ENCODE measurements around the gene SPATA20.
A peak's percentile ranks its signal among the peaks of the same experiment; 100 is the strongest.

The SPATA20 gene

GRCh38 chr17:50539762-50540559, 7.0 kb upstream of the SPATA20 start:
- Histone ChIP-seq H3K9ac (ENCODE audit: low read length) (no peak overlapping the region), H4K20me1 (ENCODE audit: insufficient read depth, low read length) (no peaks in the 10 kb centered on the region), H3K27ac (ENCODE audit: low read length) (no peak overlapping the region), H3K79me2 (ENCODE audit: low read length) (no peaks in the 10 kb centered on the region), H3K9me3 (ENCODE audit: insufficient read depth, low read length) (no peaks in the 10 kb centered on the region), H3K4me3 (ENCODE audit: low read length) (no peak overlapping the region), H3K4me2 (ENCODE audit: low read length) (no peak overlapping the region), H2AFZ (ENCODE audit: low read depth, low read length) (no peak overlapping the region), H3K27me3 (ENCODE audit: low read depth, low read length) (peaks cover 9% of the 10 kb centered on the region; the same call in 1 of the 2 replicates), H3K36me3 (replicated peaks; ENCODE audit: low read depth, low read length) (no peaks in the 10 kb centered on the region), H3K4me1 (ENCODE audit: low read length) (peaks cover 8% of the 10 kb centered on the region)
- no peak for TF ChIP-seq CTCF (IDR thresholded peaks at IDR 0.05; ENCODE audit: low read depth, low read length)
- TF ChIP-seq EZH2phosphoT487 (IDR thresholded peaks at IDR 0.05; ENCODE audit: low read depth) = no peak

- peaks cover 9% of the 10 kb centered on the region; the same call in 1 of the 2 replicates for H3K27me3 ChIP-seq (ENCODE audit: low read depth, low read length)
- H3K27ac ChIP-seq (ENCODE audit: low read length) = no peak overlapping the region
- TF ChIP-seq EZH2phosphoT487 (IDR thresholded peaks at IDR 0.05; ENCODE audit: low read depth) (no peak), CTCF (IDR thresholded peaks at IDR 0.05; ENCODE audit: low read depth, low read length) (no peak)
Observed at GRCh38 chr17:50540560-50541401, 6.2 kb upstream of the SPATA20 start.

GRCh38 chr17:50541402-50541715, 5.6 kb upstream of the SPATA20 start:
- Histone ChIP-seq H3K9me3 (ENCODE audit: insufficient read depth, low read length) (no peaks in the 10 kb centered on the region), H3K36me3 (replicated peaks; ENCODE audit: low read depth, low read length) (no peaks in the 10 kb centered on the region), H3K79me2 (ENCODE audit: low read length) (no peaks in the 10 kb centered on the region), H3K4me2 (ENCODE audit: low read length) (peak overlapping the region; percentile 99), H3K27me3 (ENCODE audit: low read depth, low read length) (peaks cover 14% of the 10 kb centered on the region; the same call in 1 of the 2 replicates), H3K4me3 (ENCODE audit: low read length) (peak overlapping the region; percentile 83), H3K4me1 (ENCODE audit: low read length) (peaks cover 8% of the 10 kb centered on the region), H3K9ac (ENCODE audit: low read length) (peak overlapping the region; percentile 59), H3K27ac (ENCODE audit: low read length) (no peak overlapping the region), H2AFZ (ENCODE audit: low read depth, low read length) (no peak overlapping the region), H4K20me1 (ENCODE audit: insufficient read depth, low read length) (no peaks in the 10 kb centered on the region)
- no peak for TF ChIP-seq CTCF (IDR thresholded peaks at IDR 0.05; ENCODE audit: low read depth, low read length)
- TF ChIP-seq EZH2phosphoT487 (IDR thresholded peaks at IDR 0.05; ENCODE audit: low read depth) = no peak

More at GRCh38 chr17:50540560-50541401, 6.2 kb upstream of the SPATA20 start:
- H4K20me1 ChIP-seq (ENCODE audit: insufficient read depth, low read length) = no peaks in the 10 kb centered on the region
- peak overlapping the region; percentile 59; the same call in 1 of the 2 replicates for H3K9ac ChIP-seq (ENCODE audit: low read length)
- H2AFZ ChIP-seq (ENCODE audit: low read depth, low read length) = no peak overlapping the region
- H3K9me3 ChIP-seq (ENCODE audit: insufficient read depth, low read length) = no peaks in the 10 kb centered on the region
- H3K79me2 ChIP-seq (ENCODE audit: low read length) = no peaks in the 10 kb centered on the region
- peaks cover 8% of the 10 kb centered on the region for H3K4me1 ChIP-seq (ENCODE audit: low read length)
- peak overlapping the region; percentile 83 for H3K4me3 ChIP-seq (ENCODE audit: low read length)
- no peaks in the 10 kb centered on the region for H3K36me3 ChIP-seq (replicated peaks; ENCODE audit: low read depth, low read length)
- H3K4me2 ChIP-seq (ENCODE audit: low read length) = peak overlapping the region; percentile 99

Measured in OCI-LY3 (cell line).